Tibial nerve (tissue), 4 donors: Measurements from ENCODE around the gene ZBTB3. TPM values are rescaled to one million over a fixed set of nuclear protein-coding genes. Genes with fewer than 3 reads are reported as not detected.
A peak's percentile ranks its signal among the peaks of the same experiment; 100 is the strongest.

Source experiments
- DNase-seq, 2 donors: peaks; one replicate each; pipeline ENCODE4 v3.0.0-alpha.2; 2019; ENCODE audit warnings: low spot score in 2 of 2
- H3K27ac ChIP-seq, 4 donors: fragments of 200-600 bp; sonication (generic) in 3 of 4; one replicate each; pipeline ENCODE4 v1.5.1; 2017 to 2019; ENCODE audit warnings: mild to moderate bottlenecking in 1 of 4
- H3K27me3 ChIP-seq, 2 donors: fragments of 200-600 bp; sonication (generic) in 1 of 2; one replicate each; pipeline versions ENCODE4 v1.5.1 to v1.6.0; 2017 to 2019
- H3K36me3 ChIP-seq, 3 donors: fragments of 200-600 bp; sonication (generic); one replicate each; pipeline ENCODE4 v1.5.1; 2018 to 2019
- H3K4me1 ChIP-seq, 4 donors: fragments of 200-600 bp; sonication (generic) in 3 of 4; one replicate each; pipeline ENCODE4 v1.5.1; 2017 to 2019
- H3K4me3 ChIP-seq, 4 donors: fragments of 200-600 bp; sonication (generic) in 3 of 4; one replicate each; pipeline ENCODE4 v1.5.1; 2017 to 2019; ENCODE audit warnings: mild to moderate bottlenecking in 1 of 4, moderate library complexity in 1 of 4
- H3K9me3 ChIP-seq, 4 donors: fragments of 200-600 bp; sonication (generic) in 3 of 4; one replicate each; pipeline ENCODE4 v1.5.1; 2017 to 2019
- EP300 ChIP-seq, 2 donors: sonication (generic); formaldehyde crosslinking; IDR thresholded peaks; one replicate each; pipeline ENCODE4 v1.6.1; 2017; ENCODE audit warnings: antibody characterized with exemption in 2 of 2, mild to moderate bottlenecking in 1 of 2
- POLR2A ChIP-seq, 2 donors: fragments of 450-650 bp; IDR thresholded peaks; one replicate each; pipeline ENCODE4 v1.6.1; 2017; ENCODE audit warnings: antibody characterized with exemption in 2 of 2, mild to moderate bottlenecking in 2 of 2, moderate library complexity in 2 of 2
- WGBS, 2 donors: methylation state at CpG; one replicate each; pipeline ENCODE4 v1.1.5; 2018; 5-methylcytosine and 5-hydroxymethylcytosine counted together
- total RNA-seq, 4 donors: library from RNA; depleted of rRNA; stranded (reverse); fragments of >200 nt; gene quantifications; one replicate each; pipeline ENCODE4 v1.1.0, GENCODE V29; 2016
- TF ChIP-seq, protein P1 (sequence below), 5 experiments: fragments of 200-600 bp in 3 of 5; fragments of 450-650 bp in 2 of 5; sonication (generic) in 3 of 5; IDR thresholded peaks; one replicate each; pipeline ENCODE4 v1.5.1; 2016 to 2019; ENCODE audit warnings: antibody characterized with exemption in 5 of 5, mild to moderate bottlenecking in 3 of 5, moderate library complexity in 2 of 5

ZBTB3 gene
- total RNA-seq, 4 donors from 2014 or later = 8.1 to 9.8 (median 8.9) TPM

DNA sequence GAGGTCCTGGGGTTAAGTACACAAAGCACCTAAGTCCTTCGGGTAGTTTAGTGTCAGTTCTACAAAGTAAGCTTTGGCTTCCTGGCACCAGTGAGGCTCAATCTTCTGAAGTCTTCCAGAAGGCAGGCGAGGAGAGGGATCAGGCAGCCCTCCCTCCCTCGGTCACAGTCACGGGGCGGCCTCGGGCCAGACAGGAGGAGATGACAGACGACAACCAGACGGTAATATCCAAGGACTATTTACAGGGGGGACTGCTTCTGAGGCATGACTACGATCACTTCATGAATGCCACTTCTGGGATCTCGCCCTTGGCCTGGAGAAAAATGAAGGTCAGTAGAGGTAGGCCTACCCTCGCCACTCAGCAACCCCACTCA, 38.2 kb upstream of the ZBTB3 start:
- Histone ChIP-seq H3K9me3 (no peaks in the 10 kb centered on the region), H3K4me3 (peak overlapping the region in 3 of 4 donors; percentile 69 to 86 (median 76)), H3K36me3 (peaks cover 3 to 75% (median 27%) of the 10 kb centered on the region in 3 donors), H3K27ac (peak overlapping the region; percentile 63 to 90 (median 86)), H3K27me3 (no peaks in the 10 kb centered on the region), H3K4me1 (peaks cover 0 to 48% (median 32%) of the 10 kb centered on the region in 4 donors)
- WGBS, 2 donors = 23 to 29% methylated on average over 11 of the region's 11 CpGs
- DNase-seq = no peak
- TF ChIP-seq EP300 (IDR thresholded peaks at IDR 0.05) = no peak
- TF ChIP-seq, protein P1, sequence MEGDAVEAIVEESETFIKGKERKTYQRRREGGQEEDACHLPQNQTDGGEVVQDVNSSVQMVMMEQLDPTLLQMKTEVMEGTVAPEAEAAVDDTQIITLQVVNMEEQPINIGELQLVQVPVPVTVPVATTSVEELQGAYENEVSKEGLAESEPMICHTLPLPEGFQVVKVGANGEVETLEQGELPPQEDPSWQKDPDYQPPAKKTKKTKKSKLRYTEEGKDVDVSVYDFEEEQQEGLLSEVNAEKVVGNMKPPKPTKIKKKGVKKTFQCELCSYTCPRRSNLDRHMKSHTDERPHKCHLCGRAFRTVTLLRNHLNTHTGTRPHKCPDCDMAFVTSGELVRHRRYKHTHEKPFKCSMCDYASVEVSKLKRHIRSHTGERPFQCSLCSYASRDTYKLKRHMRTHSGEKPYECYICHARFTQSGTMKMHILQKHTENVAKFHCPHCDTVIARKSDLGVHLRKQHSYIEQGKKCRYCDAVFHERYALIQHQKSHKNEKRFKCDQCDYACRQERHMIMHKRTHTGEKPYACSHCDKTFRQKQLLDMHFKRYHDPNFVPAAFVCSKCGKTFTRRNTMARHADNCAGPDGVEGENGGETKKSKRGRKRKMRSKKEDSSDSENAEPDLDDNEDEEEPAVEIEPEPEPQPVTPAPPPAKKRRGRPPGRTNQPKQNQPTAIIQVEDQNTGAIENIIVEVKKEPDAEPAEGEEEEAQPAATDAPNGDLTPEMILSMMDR (IDR thresholded peaks at IDR 0.05) = no peak
- TF ChIP-seq POLR2A (IDR thresholded peaks at IDR 0.05) = no peak

DNA sequence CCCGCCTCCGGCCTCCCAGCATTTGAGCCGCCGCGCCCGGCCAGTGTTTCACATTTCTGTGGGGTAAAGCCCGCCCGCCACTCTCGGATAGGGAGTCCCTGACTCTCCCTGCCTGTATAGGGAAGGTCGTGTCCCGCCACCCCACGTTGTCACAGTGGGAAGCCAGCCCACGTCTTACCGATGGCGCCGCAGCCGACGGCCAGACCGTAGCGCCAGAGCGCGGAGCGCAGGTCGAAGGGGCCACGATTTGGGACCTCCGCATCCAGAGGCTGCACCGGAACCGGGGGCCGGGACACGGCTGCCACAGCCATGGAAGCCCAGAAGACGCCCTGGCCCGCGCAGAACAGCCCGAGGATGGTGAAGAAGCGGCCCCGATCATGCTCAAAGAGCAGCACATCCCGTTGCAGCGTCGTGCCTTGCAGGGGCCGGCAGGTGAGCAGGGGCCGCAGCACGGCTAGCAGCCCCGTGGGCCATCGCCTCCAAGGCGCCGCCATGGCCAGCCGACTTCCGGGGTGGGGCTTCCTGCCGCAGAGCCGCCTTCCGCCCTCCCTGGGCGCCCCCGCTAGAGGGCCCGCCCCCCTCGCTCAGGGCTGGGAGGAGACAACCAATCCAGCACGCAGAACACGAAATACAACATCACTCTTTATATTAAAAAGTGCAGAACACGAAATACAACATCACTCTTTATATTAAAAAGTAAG, 37.7 kb upstream of the ZBTB3 start, which contains the start of gene TMEM223:
TMEM223 (minus strand) TSS at position 506 of the 701 bp plus-strand sequence; CDS start at position 494, 12 bp downstream.
- Histone ChIP-seq H3K4me3 (peak within 1 kb of the TSS; percentile 69 to 92 (median 81)), H3K4me1 (peaks cover 0 to 48% (median 32%) of the 10 kb centered on the region in 4 donors), H3K36me3 (peaks cover 3 to 70% (median 25%) of the 10 kb centered on the region in 3 donors), H3K27me3 (no peaks in the 10 kb centered on the region), H3K27ac (peak within 1 kb of the TSS; percentile 63 to 90 (median 86)), H3K9me3 (no peaks in the 10 kb centered on the region)
- WGBS, 2 donors = 0 to 1% methylated on average over 12 to 30 of the region's 58 CpGs
- peak; percentile 79 for DNase-seq
- TF ChIP-seq, protein P1 (IDR thresholded peaks at IDR 0.05) = peak in 3 of 5 experiments; percentile 22 to 39 (median 32)
- TF ChIP-seq EP300 (IDR thresholded peaks at IDR 0.05) (peak; percentile 62 to 86), POLR2A (IDR thresholded peaks at IDR 0.05) (peak in 1 of 2 donors; percentile 72)

DNA sequence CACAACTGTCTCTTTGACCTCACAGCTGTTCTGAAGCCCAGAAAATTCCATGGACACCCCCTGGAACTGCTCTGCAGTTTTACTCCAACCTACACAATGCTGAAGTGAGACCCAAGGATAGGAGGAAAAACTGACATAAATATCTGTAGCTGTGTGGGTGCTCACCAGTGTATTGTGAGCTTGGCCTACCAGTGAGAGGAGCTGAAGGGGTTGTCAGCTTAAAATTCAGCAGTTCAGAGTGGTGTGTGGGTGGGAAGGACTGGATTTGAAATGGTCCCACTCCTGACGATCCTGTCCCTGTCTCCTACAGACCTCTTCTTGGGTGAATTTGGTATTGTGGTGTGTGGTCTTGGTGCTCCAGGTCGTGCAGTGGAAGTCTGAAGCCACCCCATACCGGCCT, 35.6 kb upstream of the ZBTB3 start:
- DNase-seq = no peak
- no peak overlapping the region for H3K27ac ChIP-seq
- peaks cover 0 to 49% (median 6%) of the 10 kb centered on the region in 3 donors for H3K36me3 ChIP-seq
- H3K4me1 ChIP-seq = peaks cover 6 to 60% (median 42%) of the 10 kb centered on the region in 4 donors
- no peaks in the 10 kb centered on the region for H3K9me3 ChIP-seq
- H3K27me3 ChIP-seq = no peaks in the 10 kb centered on the region
- TF ChIP-seq POLR2A (IDR thresholded peaks at IDR 0.05) (no peak), EP300 (IDR thresholded peaks at IDR 0.05) (no peak)
- TF ChIP-seq, protein P1 (IDR thresholded peaks at IDR 0.05) = no peak
- no peak overlapping the region for H3K4me3 ChIP-seq
- WGBS, 2 donors = 43 to 52% methylated on average over 3 of the region's 3 CpGs

- H3K4me3 ChIP-seq = no peak overlapping the region
- TF ChIP-seq EP300 (IDR thresholded peaks at IDR 0.05) (no peak), POLR2A (IDR thresholded peaks at IDR 0.05) (no peak)
- TF ChIP-seq, protein P1 (IDR thresholded peaks at IDR 0.05) = no peak
- no peaks in the 10 kb centered on the region for H3K27me3 ChIP-seq
- H3K9me3 ChIP-seq = no peaks in the 10 kb centered on the region
- DNase-seq = no peak
- peaks cover 6 to 60% (median 42%) of the 10 kb centered on the region in 4 donors for H3K4me1 ChIP-seq
- H3K27ac ChIP-seq = peak overlapping the region in 1 of 4 donors; percentile 36
- 70 to 74% methylated on average over 5 of the region's 5 CpGs for WGBS, 2 donors
- peaks cover 0 to 46% (median under 1%) of the 10 kb centered on the region in 3 donors for H3K36me3 ChIP-seq
Observed at GRCh38 chr11:62788991-62789390, 35.0 kb upstream of the ZBTB3 start.
